Glomerular endothelial cell (primary cell): ENCODE measurements around the gene ANXA3. TPM values are rescaled to one million over a fixed set of nuclear protein-coding genes. Genes with fewer than 3 reads are reported as not detected.

Experiments used
- DNase-seq: peaks from one replicate; pipeline ENCODE4 v3.0.0-alpha.2; 2011; ENCODE audit warnings: low read depth, low spot score; ENCODE audit errors: extremely low read depth
- total RNA-seq: library from RNA; depleted of rRNA; stranded (reverse); fragments of >200 nt; gene quantifications from 2 replicates; pipeline ENCODE4 v1.2.3, GENCODE V29; 2015

The ANXA3 gene
- total RNA-seq, 1 donor from 2014 or later = 83.5 TPM

GRCh38 chr4:78608684-78609083 is 57.1 kb downstream of the ANXA3 start:
- DNase-seq = no peak

GRCh38 chr4:78609580-78609979 is 58.0 kb downstream of the ANXA3 start:
- no peak for DNase-seq

GRCh38 chr4:78610546-78611214 is 59.1 kb downstream of the ANXA3 start:
- DNase-seq = no peak

GRCh38 chr4:78611215-78611558 is 59.6 kb downstream of the ANXA3 start:
- no peak for DNase-seq

GRCh38 chr4:78612398-78613178 is 61.0 kb downstream of the ANXA3 start:
- peak; percentile 20 for DNase-seq

- DNase-seq = no peak
These were observed 62.2 kb downstream of the ANXA3 start for GRCh38 chr4:78613522-78614321.

- DNase-seq = no peak
These were observed 64.5 kb downstream of the ANXA3 start for GRCh38 chr4:78616046-78616498.

GRCh38 chr4:78618436-78618835 is 66.9 kb downstream of the ANXA3 start:
- DNase-seq = no peak

GRCh38 chr4:78621395-78621794 is 69.8 kb downstream of the ANXA3 start:
- no peak for DNase-seq

- DNase-seq = no peak
These were observed 70.8 kb downstream of the ANXA3 start for GRCh38 chr4:78622253-78622979.

GRCh38 chr4:78624048-78624447 is 72.5 kb downstream of the ANXA3 start:
- DNase-seq = no peak

GRCh38 chr4:78625073-78625472 is 73.5 kb downstream of the ANXA3 start:
- no peak for DNase-seq

GRCh38 chr4:78627046-78627965 is 75.7 kb downstream of the ANXA3 start:
- no peak for DNase-seq

GRCh38 chr4:78627966-78628678 is 76.6 kb downstream of the ANXA3 start:
- DNase-seq = no peak

GRCh38 chr4:78629991-78630541 is 78.5 kb downstream of the ANXA3 start:
- no peak for DNase-seq

- no peak for DNase-seq
These were observed 79.0 kb downstream of the ANXA3 start for GRCh38 chr4:78630615-78631014.

- DNase-seq = no peak
These were observed 82.6 kb downstream of the ANXA3 start for GRCh38 chr4:78634011-78634664.
